Ishikawa (cell line): ENCODE data around the gene CIB1.

Experiments used
- CEBPB ChIP-seq: IDR thresholded peaks from 2 replicates; pipeline ENCODE4 v1.6.1; 2012
- CREB1 ChIP-seq: IDR thresholded peaks from 2 replicates; pipeline ENCODE4 v1.6.1; 2012; ENCODE audit warnings: low read depth
- EGR1 ChIP-seq: IDR thresholded peaks from 2 replicates; pipeline ENCODE4 v1.6.1; 2012
- EP300 ChIP-seq: IDR thresholded peaks from 2 replicates; pipeline ENCODE4 v1.6.1; 2012; ENCODE audit warnings: borderline replicate concordance
- FOXM1 ChIP-seq: IDR thresholded peaks from 2 replicates; pipeline ENCODE4 v1.6.1; 2012; ENCODE audit warnings: low read depth, borderline replicate concordance
- MAX ChIP-seq: IDR thresholded peaks from 2 replicates; pipeline ENCODE4 v1.6.1; 2012
- NFIC ChIP-seq: IDR thresholded peaks from 2 replicates; pipeline ENCODE4 v1.6.1; 2012
- RAD21 ChIP-seq: IDR thresholded peaks from 2 replicates; pipeline ENCODE4 v1.6.1; 2012; ENCODE audit warnings: low read depth
- REST ChIP-seq: IDR thresholded peaks from 2 replicates; pipeline ENCODE4 v1.6.1; 2012; ENCODE audit warnings: low read depth, mild to moderate bottlenecking
- TAF1 ChIP-seq: IDR thresholded peaks from 2 replicates; pipeline ENCODE4 v1.6.1; 2012; ENCODE audit warnings: low read depth, mild to moderate bottlenecking
- TCF12 ChIP-seq: IDR thresholded peaks from 2 replicates; pipeline ENCODE4 v1.6.1; 2012; ENCODE audit warnings: low read depth
- TEAD4 ChIP-seq: IDR thresholded peaks from 2 replicates; pipeline ENCODE4 v1.6.1; 2012
- USF1 ChIP-seq: IDR thresholded peaks from 2 replicates; pipeline ENCODE4 v1.6.1; 2012
- YY1 ChIP-seq: IDR thresholded peaks from 2 replicates; pipeline ENCODE4 v1.6.1; 2012; ENCODE audit warnings: low read depth
- ZBTB7A ChIP-seq: IDR thresholded peaks from 2 replicates; pipeline ENCODE4 v1.6.1; 2012; ENCODE audit warnings: low read depth

CIB1 gene

GRCh38 chr15:90266485-90266884 is 32.7 kb upstream of the CIB1 start:
- TF ChIP-seq NFIC (no peak), CEBPB (no peak), EGR1 (no peak), TCF12 (no peak), MAX (no peak), USF1 (no peak), FOXM1 (no peak), EP300 (no peak), ZBTB7A (no peak), TAF1 (no peak), REST (no peak), TEAD4 (no peak)

- peak; percentile 56 for TF ChIP-seq YY1
- 0 out of 2 replicates have a peak, but pooled peaks have one; percentile 2 for TF ChIP-seq ZBTB7A
- TF ChIP-seq USF1, result no peak
Observed at GRCh38 chr15:90266061-90266431, 32.3 kb upstream of the CIB1 start.

GRCh38 chr15:90265271-90266060 is 31.7 kb upstream of the CIB1 start, which contains the start of gene NGRN:
Gene NGRN (plus strand): TSS chr15:90265672. CDS start chr15:90265713, 41 bp downstream.
- TF ChIP-seq USF1 (peak; percentile 22; the same call in 1 of the 2 replicates), REST (no peak), CEBPB (no peak; the same call in none of the 2 replicates), TAF1 (peak; percentile 98), ZBTB7A (peak; percentile 51; the same call in 1 of the 2 replicates), FOXM1 (peak; percentile 28; the same call in 1 of the 2 replicates), YY1 (peak; percentile 89), EGR1 (0 out of 2 replicates have a peak, but pooled peaks have one; percentile 9), MAX (peak; percentile 84), TEAD4 (no peak), CREB1 (no peak), RAD21 (no peak), EP300 (no peak), TCF12 (peak; percentile 77), NFIC (peak; percentile 44; the same call in 1 of the 2 replicates)

- TF ChIP-seq NFIC, result no peak
- no peak for TF ChIP-seq REST
- TF ChIP-seq EGR1, result no peak
- TF ChIP-seq TCF12, result no peak
- no peak for TF ChIP-seq RAD21
- TF ChIP-seq FOXM1, result no peak
- TF ChIP-seq CREB1, result no peak
- TF ChIP-seq YY1, result no peak
- TF ChIP-seq TAF1, result no peak
- TF ChIP-seq EP300, result no peak
- no peak for TF ChIP-seq TEAD4
- TF ChIP-seq MAX, result no peak
- no peak for TF ChIP-seq CEBPB
- TF ChIP-seq USF1, result no peak
- TF ChIP-seq ZBTB7A, result no peak
Observed at GRCh38 chr15:90264671-90265070, 30.9 kb upstream of the CIB1 start.
